ENCODE results near the gene ITFG2. TPM values are rescaled to one million over a fixed set of nuclear protein-coding genes. Genes with fewer than 3 reads are reported as not detected.

ITFG2 gene
- total RNA-seq, 1 experiment from 2014 or later = 24.6 TPM

DNA sequence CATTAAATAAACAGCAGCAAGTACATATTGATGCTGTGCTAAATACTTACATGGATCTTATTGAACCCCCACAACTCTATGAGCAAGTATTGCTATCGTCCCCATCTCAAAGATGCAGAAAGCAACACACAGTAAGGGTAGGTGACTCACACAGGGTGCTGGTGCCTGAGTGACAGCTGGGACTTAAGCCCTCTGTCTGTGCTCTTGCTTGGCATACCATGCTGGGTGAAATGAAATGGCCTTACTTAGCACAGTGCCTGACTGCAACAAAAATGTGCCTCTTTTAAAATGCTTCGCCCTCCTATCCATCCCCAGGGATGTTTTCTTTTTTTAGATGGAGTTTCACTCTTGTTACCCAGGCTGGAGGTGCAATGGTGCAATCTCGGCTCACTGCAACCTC lies 43.6 kb downstream of the ITFG2 start:
- Histone ChIP-seq H3K4me2 (ENCODE audit: low read length) (no peak overlapping the region), H2AFZ (ENCODE audit: low read depth, low read length, poor library complexity, severe bottlenecking) (no peak overlapping the region), H3K4me3 (replicated peaks in 1 of 2; ENCODE audit: low read depth in 1 of 2, low read length in 2 of 2) (no peak overlapping the region), H3K9ac (ENCODE audit: low read length) (no peak overlapping the region), H3K79me2 (ENCODE audit: insufficient read depth, low read length) (no peaks in the 10 kb centered on the region), H3K9me3 (ENCODE audit: control insufficient read depth in 1 of 2, insufficient read depth in 1 of 2, low read depth in 1 of 2, low read length in 2 of 2) (no peaks in the 10 kb centered on the region), H3K27ac (ENCODE audit: low read depth, low read length) (no peak overlapping the region), H4K20me1 (ENCODE audit: insufficient read depth) (no peaks in the 10 kb centered on the region), H3K4me1 (ENCODE audit: control insufficient read depth in 1 of 2, insufficient read depth in 2 of 2, low read length in 2 of 2) (peaks cover 0 to 3% of the 10 kb centered on the region in 2 experiments; a peak in 2 of 4 replicates), H3K9me2 (ENCODE audit: insufficient read depth) (no peaks in the 10 kb centered on the region), H3K27me3 (ENCODE audit: insufficient read depth, low read length) (no peaks in the 10 kb centered on the region), H3K36me3 (ENCODE audit: control insufficient read depth in 1 of 2, insufficient read depth in 2 of 2, low read length in 2 of 2) (peaks cover 20 to 21% of the 10 kb centered on the region in 2 experiments; a peak in 3 of 4 replicates)
- CTCF ChIA-PET = interaction anchor here (0.6 kb wide), 1 partner anchor 262 kb away, joined by 3 read pairs; no protein-coding TSS in a partner anchor
- POLR2A ChIA-PET = no interaction called here
- DNase-seq (ENCODE audit: low read depth, low spot score) = no peak
- TF ChIP-seq JUND (IDR thresholded peaks at IDR 0.05) (no peak), CTCF (IDR thresholded peaks at IDR 0.05 in 2 of 3, conservative IDR thresholded peaks at IDR 0.05 in 1 of 3; ENCODE audit: borderline replicate concordance in 1 of 3, insufficient read depth in 1 of 3, low read depth in 2 of 3, low read length in 2 of 3) (no peak), CEBPB (IDR thresholded peaks at IDR 0.05; ENCODE audit: low read depth) (no peak), RAD21 (IDR thresholded peaks at IDR 0.05; ENCODE audit: low read depth) (no peak), EZH2 (IDR thresholded peaks at IDR 0.05) (no peak), ZNF274 (IDR thresholded peaks at IDR 0.05; ENCODE audit: low read depth, low read length) (no peak), ZFX (IDR thresholded peaks at IDR 0.05) (no peak), EZH2phosphoT487 (IDR thresholded peaks at IDR 0.05; ENCODE audit: borderline replicate concordance) (no peak), ATF3 (IDR thresholded peaks at IDR 0.05) (no peak), TCF7L2 (IDR thresholded peaks at IDR 0.05; ENCODE audit: borderline replicate concordance, extremely low read depth, insufficient read depth, insufficient read length) (no peak), POLR2AphosphoS5 (IDR thresholded peaks at IDR 0.05; ENCODE audit: low read depth, low read length) (no peak), POLR2A (IDR thresholded peaks at IDR 0.05; ENCODE audit: borderline replicate concordance, extremely low read depth, insufficient read depth, insufficient read length) (no peak), ELF1 (IDR thresholded peaks at IDR 0.05; ENCODE audit: borderline replicate concordance, low read depth) (no peak), FOSL1 (IDR thresholded peaks at IDR 0.05; ENCODE audit: low read depth) (no peak)
- TF ChIP-seq, protein P1, sequence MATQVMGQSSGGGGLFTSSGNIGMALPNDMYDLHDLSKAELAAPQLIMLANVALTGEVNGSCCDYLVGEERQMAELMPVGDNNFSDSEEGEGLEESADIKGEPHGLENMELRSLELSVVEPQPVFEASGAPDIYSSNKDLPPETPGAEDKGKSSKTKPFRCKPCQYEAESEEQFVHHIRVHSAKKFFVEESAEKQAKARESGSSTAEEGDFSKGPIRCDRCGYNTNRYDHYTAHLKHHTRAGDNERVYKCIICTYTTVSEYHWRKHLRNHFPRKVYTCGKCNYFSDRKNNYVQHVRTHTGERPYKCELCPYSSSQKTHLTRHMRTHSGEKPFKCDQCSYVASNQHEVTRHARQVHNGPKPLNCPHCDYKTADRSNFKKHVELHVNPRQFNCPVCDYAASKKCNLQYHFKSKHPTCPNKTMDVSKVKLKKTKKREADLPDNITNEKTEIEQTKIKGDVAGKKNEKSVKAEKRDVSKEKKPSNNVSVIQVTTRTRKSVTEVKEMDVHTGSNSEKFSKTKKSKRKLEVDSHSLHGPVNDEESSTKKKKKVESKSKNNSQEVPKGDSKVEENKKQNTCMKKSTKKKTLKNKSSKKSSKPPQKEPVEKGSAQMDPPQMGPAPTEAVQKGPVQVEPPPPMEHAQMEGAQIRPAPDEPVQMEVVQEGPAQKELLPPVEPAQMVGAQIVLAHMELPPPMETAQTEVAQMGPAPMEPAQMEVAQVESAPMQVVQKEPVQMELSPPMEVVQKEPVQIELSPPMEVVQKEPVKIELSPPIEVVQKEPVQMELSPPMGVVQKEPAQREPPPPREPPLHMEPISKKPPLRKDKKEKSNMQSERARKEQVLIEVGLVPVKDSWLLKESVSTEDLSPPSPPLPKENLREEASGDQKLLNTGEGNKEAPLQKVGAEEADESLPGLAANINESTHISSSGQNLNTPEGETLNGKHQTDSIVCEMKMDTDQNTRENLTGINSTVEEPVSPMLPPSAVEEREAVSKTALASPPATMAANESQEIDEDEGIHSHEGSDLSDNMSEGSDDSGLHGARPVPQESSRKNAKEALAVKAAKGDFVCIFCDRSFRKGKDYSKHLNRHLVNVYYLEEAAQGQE (IDR thresholded peaks at IDR 0.05; ENCODE audit: low read depth) = no peak
- BruUV-seq (replicated peaks) = no TSS peak
- RAD21 ChIA-PET (ENCODE audit: low non-redundant PET in 1 of 2, low total read pairs in 2 of 2, uncharacterized antibody in 2 of 2, unreplicated experiment in 2 of 2) = interaction anchor here in 1 of 2 experiments (0.6 kb wide), 1 partner anchor 13 kb away, joined by 3 read pairs; no protein-coding TSS in a partner anchor
- intact Hi-C loops (cut with micrococcal nuclease) = no loop called here
- ATAC-seq = no peak

Data from HCT116 (cell line).